ENCODE measurements around the gene SMG6. TPM values are rescaled to one million over a fixed set of nuclear protein-coding genes. Genes with fewer than 3 reads are reported as not detected.

Gene SMG6
- polyA plus RNA-seq, 4 donors: 27.8 to 36.6 (median 31.2) TPM

DNA sequence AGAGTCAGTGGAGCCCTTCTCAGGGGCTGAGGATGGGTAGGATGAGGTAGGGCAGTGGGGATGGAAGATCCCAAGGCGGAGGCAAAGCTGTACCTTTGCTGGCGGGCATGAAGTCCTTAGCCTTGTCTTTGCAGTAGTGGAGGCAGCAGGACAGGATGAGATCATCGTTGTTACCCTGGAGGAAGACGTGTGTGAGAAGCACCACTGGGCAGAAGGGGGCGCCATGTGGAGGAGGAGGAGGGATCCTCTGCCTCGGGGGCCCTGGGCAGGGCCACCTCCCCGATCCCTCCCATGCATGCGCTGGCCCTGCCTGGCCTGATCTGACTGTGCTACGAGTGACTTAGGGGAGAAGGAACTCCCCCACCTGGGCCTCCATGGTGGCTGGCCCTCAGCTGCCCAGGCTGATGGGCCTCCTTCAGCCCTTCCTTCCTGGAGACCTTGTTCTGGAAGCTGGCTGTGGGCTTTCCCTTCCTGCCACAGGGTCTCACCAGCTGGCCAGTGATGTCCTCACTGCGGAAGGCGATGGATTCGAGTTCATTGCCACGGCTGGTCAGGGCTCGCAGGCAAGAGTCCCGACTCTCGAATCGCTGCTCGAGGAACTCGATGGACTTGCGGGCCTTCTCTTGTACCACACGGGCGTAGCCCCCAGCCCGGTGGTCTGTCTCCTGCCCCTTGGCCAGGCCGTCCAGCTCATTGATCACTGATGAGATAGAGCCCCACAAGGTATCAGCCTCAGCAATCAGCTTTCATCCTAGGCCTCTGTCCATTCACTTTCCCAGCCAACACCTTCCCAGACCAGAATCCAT lies 238.4 kb downstream of the SMG6 start:
- no peak for DNase-seq (ENCODE audit: low read depth in 4 of 4, low spot score in 2 of 4)

DNA sequence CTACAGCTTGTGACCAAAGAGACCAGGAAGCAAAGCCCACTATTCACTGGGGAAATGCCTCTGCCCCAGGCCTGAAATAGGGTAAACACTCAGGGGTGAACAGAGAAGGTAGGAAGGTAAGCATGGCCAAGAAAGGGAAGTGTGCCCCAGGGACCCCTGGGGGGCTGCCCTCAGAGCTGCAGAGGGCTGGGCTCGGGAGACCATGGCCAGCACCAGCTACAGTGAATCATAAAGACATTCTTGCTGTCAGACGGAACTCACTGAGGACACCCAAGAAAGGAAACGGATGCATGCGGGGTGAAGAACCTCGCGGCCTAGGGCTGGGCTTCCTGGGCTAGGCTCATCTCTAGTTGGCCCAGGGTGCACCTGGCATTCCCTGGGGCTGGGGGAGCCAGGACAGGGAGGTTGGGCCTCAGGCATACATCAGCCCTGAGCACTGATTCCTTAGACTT lies 239.0 kb downstream of the SMG6 start:
- no peak for DNase-seq (ENCODE audit: low read depth in 4 of 4, low spot score in 2 of 4)

DNA sequence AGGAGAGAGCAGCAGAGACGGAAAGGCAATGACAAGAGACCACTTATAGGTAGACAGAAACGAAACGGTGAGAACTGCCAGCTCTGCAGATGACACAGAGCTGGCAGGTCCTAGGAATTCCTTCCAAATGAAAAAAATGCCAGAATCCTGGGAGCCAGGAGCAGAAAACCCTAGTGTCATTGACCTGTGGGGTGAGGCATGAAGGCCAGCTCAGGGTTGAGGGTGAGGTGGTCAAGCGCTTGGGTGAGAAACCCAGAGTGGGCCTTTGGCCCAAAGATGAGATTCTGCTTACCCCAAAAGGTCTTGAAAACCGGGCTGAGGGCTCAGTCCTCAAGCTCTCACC lies 239.5 kb downstream of the SMG6 start:
- no peak for DNase-seq (ENCODE audit: low read depth in 4 of 4, low spot score in 2 of 4)

DNA sequence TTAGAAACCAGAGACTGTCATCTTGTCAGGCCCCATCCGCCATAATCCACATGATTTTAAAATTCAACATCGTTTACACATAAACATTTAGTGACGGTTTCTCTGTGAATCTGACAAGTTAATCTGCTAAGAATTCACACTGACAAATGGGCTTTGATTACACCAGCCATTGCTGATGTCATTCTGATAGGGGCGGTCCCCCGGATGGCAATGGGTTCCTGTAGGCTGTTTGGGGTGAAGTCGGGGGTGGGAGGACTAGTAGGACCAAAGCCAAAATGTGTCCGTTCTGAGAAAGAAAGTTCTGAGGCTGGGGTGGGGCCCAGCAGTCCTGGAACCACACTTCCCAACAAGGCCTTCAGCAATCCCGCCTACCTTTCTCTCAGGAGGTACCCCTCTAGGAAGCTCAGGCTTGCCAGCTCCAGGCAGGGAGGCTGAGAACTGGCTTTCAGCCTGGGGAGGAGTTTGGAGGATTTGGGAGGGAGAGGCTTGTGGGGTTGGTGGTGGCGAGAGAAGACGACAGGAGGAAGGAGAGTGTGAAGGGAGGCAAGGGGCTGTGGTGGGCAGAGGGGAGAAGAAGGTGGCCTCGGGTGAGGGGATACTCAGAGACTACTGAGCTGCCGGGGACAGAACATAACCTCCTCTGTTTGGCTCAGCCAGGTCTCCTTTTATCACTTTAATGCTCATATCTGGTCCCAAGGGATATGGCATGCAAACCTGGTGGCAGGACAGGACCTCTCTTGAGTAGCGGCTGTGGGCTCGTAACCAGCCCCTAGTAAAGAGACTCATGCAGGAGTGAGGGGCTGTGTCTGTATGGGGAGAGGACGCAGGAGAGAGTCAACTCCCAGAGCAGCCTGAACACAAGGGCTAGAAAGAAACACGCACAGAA lies 240.1 kb downstream of the SMG6 start:
- DNase-seq (ENCODE audit: low read depth in 4 of 4, low spot score in 2 of 4): no peak

DNA sequence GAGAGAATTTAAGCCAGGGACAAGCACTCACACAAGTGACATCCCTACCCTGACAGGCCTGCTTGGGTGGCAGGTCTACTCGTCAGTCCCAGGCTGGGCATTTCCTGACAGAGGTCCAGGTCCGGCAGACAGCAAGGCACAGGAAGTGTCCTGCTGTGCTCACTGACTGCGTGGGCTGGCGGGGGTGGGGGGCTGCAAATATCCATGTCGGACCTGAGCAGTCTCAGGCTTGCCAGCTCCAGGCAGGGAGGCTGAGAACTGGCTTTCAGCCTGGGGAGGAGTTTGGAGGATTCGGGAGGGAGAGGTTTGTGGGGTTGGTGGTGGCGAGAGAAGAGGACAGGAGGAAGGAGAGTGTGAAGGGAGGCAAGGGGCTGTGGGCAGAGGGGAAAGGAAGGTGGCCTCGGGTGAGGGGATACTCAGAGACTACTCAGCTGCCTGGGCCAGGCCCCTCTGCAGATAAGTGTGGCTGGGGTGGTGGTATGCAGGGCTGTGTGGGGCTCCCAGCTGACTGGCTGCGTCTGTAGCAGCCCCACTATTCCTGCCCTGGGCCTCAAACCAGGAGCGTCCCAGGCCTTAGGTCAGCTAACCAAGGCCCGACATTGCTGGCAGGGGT lies 240.9 kb downstream of the SMG6 start:
- DNase-seq (ENCODE audit: low read depth in 4 of 4, low spot score in 2 of 4): no peak

DNA sequence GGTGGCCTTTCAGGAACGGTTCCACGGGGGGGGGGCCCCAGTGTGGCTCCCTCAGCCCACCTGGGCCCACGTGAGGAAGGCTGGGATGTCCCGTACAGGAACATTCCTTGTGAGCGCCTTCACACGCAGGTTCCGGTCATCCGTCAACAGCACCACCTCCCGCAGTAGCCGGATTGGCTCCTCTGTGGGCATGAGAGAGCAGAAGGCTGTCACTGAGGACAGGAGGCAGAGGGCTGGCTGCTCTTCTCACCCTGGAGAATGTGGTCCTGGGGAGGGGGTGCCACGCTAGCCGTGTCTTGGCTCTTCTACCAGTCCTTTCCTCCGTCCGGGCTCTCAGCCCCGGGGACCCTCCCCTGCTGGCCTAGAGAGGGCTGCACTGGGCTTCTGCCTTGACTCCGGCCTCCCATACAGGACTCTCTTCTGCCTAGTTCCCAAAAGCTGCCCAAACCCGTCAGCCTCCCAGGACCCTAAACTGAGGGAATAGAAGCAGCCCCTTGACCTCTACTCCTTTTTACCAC lies 242.1 kb downstream of the SMG6 start:
- no peak for DNase-seq (ENCODE audit: low read depth in 4 of 4, low spot score in 2 of 4)

DNA sequence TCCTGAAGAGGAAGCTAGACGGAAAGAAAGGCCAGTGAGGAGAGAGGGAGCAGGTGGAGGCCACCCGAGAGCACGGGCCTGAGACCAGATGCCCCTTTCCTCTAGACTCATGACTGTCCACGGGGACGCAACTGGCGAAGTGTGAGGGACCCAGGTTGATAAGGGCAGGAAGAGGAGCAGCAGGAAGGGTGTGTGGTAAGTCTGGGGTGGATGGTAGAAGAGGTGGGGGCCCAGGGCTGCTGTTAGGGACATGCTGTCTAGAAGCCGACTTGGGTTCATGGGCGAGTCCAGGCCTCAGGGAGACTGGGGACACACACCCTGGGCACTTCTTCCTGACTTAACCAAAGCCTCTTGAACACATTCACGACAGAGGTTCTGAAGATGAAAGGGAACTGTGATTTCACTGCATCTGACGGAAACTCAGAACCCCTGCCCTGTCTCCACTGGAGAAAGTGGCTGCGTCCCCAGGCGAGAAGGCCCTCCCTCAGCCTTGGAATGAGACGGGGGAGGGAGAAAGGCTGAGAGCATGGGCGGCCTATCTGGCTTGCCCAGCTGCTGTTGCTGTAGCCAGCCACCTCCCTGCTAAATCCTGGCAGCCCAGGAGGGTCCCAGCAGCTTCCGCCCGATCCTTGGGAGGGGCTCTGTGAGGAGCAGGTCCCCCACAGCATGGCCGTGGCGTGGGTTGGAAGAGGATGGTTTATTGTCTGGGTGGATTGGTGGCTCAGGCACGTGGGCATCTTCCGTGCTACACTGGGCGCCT lies 242.7 kb downstream of the SMG6 start:
- no peak for DNase-seq (ENCODE audit: low read depth in 4 of 4, low spot score in 2 of 4)

DNA sequence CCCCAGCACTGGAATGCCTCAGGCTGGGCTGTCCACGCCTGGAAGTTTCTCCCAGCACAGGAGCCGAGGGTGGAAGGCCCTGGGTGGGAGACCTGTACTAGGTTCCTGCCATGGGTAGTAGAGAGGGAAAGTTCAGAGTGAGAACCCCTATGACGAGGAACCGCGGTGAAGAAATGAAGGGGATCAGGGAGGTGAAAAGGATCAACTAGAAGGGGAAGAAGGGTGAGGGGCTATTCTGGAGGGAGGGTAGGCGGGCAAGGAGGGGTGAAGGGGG lies 243.3 kb downstream of the SMG6 start:
- no peak for DNase-seq (ENCODE audit: low read depth in 4 of 4, low spot score in 2 of 4)

DNA sequence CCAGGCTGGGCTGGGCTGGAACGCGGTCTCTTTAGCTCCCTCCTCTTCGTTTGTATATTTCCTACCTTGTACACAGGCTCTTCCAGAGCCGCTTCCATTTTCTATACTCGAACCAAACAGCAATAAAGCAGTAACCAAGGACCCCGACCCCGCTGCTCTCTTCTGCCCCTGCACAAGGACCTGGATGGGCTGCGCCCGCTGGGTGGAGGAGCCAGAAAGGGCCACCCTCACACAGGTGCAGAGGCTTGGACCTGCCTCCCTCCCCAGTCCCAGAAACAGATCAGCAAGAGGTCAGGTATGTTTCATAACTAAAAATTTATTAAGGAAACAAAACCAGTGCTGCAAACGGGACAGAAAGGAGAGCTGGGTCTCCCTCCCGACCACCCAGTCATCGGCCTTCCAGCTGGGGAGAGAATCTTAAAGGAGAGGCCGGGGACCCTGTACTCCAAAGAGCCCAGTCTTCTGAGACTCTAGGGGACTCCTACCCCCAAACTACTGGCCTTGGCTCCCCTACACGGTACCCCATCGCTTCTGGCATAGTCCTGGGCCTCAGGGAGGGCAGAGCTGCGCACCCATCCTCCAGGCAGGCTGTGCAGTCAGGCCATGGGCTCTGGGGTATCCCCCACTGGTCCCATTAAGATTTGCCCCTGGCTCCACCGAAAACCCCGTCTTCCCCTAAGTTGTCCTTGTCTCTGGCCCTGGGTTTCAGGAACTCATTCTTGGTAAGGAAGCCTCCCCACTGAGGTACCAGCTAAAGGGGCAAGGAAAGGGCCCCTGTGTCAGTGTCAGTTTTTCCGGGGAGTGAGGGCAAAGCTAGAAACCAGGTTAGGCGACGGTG lies 243.8 kb downstream of the SMG6 start:
- DNase-seq (ENCODE audit: low read depth in 4 of 4, low spot score in 2 of 4): no peak

DNA sequence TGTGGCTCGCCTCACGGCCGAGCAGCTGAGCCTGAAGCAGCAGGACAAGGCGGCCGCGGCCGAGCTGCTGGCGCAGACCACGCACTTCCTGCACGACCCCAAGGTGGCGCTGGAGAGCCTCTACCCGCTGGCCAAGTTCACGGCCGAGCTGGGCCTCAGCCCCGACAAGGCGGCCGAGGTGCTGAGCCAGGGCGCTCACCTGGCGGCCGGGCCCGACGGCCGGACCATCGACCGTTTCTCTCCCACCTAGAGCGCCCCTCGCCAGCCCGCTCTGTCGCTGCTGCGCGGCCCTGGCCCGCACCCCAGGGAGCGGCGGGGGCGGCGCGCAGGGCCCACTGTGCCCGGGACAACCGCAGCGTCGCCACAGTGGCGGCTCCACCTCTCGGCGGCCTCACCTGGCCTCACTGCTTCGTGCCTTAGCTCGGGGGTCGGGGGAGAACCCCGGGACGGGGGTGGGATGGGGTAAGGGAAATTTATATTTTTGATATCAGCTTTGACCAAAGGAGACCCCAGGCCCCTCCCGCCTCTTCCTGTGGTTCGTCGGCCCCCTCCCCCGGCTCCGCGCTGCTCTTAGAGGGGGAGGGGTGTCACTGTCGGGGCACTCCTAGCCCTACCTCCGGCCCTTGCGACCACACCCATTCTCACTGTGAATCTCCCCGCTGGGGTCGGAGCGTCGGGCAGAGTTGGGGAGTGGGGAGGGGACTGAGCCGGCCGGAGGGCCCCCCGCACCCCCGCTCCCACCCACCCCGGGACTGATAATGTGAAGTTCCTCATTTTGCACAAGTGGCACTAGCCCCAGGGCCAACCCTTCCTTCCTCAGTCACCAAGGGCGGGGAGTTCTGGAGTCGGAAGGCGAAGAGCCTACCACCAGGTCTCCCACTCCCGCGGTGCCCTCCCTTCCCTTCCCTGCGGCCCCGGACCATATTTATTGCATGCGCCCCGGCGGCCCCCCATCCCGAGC lies 244.7 kb downstream of the SMG6 start:
- DNase-seq (ENCODE audit: low read depth in 4 of 4, low spot score in 2 of 4): no peak

DNA sequence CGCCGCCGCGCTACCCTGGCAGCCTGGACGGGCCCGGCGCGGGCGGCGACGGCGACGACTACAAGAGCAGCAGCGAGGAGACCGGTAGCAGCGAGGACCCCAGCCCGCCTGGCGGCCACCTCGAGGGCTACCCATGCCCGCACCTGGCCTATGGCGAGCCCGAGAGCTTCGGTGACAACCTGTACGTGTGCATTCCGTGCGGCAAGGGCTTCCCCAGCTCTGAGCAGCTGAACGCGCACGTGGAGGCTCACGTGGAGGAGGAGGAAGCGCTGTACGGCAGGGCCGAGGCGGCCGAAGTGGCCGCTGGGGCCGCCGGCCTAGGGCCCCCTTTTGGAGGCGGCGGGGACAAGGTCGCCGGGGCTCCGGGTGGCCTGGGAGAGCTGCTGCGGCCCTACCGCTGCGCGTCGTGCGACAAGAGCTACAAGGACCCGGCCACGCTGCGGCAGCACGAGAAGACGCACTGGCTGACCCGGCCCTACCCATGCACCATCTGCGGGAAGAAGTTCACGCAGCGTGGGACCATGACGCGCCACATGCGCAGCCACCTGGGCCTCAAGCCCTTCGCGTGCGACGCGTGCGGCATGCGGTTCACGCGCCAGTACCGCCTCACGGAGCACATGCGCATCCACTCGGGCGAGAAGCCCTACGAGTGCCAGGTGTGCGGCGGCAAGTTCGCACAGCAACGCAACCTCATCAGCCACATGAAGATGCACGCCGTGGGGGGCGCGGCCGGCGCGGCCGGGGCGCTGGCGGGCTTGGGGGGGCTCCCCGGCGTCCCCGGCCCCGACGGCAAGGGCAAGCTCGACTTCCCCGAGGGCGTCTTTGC lies 245.6 kb downstream of the SMG6 start:
- DNase-seq (ENCODE audit: low read depth in 4 of 4, low spot score in 2 of 4): no peak

DNA sequence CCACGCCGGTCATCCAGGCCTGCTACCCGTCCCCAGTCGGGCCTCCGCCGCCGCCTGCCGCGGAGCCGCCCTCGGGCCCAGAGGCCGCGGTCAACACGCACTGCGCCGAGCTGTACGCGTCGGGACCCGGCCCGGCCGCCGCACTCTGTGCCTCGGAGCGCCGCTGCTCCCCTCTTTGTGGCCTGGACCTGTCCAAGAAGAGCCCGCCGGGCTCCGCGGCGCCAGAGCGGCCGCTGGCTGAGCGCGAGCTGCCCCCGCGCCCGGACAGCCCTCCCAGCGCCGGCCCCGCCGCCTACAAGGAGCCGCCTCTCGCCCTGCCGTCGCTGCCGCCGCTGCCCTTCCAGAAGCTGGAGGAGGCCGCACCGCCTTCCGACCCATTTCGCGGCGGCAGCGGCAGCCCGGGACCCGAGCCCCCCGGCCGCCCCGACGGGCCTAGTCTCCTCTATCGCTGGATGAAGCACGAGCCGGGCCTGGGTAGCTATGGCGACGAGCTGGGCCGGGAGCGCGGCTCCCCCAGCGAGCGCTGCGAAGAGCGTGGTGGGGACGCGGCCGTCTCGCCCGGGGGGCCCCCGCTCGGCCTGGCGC lies 246.3 kb downstream of the SMG6 start:
- DNase-seq (ENCODE audit: low read depth in 4 of 4, low spot score in 2 of 4): no peak

DNA sequence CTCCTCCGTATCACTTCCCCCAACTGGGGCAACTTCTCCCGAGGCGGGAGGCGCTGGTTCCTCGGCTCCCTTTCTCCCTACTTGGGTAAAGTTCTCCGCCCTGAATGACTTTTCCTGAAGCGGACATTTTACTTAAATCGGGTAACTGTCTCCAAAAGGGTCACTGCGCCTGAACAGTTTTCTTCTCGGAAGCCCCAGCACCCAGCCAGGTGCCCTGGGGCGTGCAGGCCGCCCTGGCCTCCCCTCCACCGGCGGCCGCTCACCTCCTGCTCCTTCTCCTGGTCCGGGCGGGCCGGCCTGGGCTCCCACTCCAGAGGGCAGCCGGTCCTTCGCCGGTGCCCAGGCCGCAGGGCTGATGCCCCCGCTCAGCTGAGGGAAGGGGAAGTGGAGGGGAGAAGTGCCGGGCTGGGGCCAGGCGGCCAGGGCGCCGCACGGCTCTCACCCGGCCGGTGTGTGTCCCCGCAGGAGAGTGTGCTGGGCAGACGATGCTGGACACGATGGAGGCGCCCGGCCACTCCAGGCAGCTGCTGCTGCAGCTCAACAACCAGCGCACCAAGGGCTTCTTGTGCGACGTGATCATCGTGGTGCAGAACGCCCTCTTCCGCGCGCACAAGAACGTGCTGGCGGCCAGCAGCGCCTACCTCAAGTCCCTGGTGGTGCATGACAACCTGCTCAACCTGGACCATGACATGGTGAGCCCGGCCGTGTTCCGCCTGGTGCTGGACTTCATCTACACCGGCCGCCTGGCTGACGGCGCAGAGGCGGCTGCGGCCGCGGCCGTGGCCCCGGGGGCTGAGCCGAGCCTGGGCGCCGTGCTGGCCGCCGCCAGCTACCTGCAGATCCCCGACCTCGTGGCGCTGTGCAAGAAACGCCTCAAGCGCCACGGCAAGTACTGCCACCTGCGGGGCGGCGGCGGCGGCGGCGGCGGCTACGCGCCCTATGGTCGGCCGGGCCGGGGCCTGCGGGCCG lies 247.1 kb downstream of the SMG6 start:
- DNase-seq (ENCODE audit: low read depth in 4 of 4, low spot score in 2 of 4): no peak

DNA sequence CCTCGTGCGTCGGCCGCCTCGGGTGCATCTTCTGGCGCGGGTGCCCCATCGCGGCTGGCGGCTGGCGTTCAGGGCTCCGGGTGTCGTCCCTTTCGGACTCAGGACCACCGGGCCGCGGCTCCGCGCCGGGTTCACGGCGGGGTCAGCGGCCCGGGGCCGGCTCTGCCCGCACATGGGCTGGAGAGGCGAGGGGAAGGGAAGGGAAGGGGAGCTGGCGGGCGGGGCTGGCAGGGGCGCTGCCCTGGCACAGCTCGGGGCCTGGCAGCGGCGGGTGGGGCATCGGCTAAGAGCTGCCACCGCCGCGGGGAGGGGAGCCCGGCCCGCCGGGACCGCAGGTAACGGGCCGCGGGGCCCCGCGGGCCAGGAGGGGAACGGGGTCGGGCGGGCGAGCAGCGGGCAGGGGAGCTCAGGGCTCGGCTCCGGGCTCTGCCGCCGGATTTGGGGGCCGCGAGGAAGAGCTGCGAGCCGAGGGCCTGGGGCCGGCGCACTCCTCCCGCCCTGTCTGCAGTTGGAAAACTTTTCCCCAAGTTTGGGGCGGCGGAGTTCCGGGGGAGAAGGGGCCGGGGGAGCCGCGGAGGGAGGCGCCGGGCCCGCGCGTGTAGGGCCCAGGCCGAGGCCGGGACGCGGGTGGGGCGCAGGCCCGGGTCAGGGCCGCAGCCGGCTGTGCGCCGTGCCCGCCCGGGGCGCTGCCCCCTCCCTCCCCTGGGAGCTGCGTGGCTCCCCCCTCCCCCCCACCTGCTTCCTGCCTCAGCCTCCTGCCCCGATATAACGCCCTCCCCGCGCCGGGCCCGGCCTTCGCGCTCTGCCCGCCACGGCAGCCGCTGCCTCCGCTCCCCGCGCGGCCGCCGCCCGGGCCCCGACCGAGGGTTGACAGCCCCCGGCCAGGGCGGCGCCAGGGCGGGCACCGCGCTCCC lies 248.0 kb downstream of the SMG6 start:
- DNase-seq (ENCODE audit: low read depth in 4 of 4, low spot score in 2 of 4): no peak
